ENCODE measurements around the gene UGT1A3. TPM values are rescaled to one million over a fixed set of nuclear protein-coding genes. Genes with fewer than 3 reads are reported as not detected.

Gene UGT1A3
- total and polyA plus RNA-seq, 8 donors: not detected

- Histone ChIP-seq H3K9me3 (no peaks in the 10 kb centered on the region), H3K4me1 (no peaks in the 10 kb centered on the region), H3K36me3 (no peaks in the 10 kb centered on the region), H3K27ac (no peak overlapping the region), H3K27me3 (no peaks in the 10 kb centered on the region), H3K4me3 (no peak overlapping the region)
- no peak for ATAC-seq
- no peak for TF ChIP-seq CTCF (IDR thresholded peaks at IDR 0.05)
- intact Hi-C loops (cut with DNase I): no loop called here
- no peak for DNase-seq
Observed at GRCh38 chr2:233691443-233692433, 37.1 kb upstream of the UGT1A3 start.

GRCh38 chr2:233692648-233693047, 36.2 kb upstream of the UGT1A3 start, which contains the start of gene UGT1A6:
Gene UGT1A6 (plus strand): TSS chr2:233692890. CDS start chr2:233693005, 115 bp downstream.
- Histone ChIP-seq H3K27me3 (no peaks in the 10 kb centered on the region), H3K36me3 (no peaks in the 10 kb centered on the region), H3K4me1 (no peaks in the 10 kb centered on the region), H3K9me3 (no peaks in the 10 kb centered on the region), H3K4me3 (no peak within 1 kb of the TSS), H3K27ac (no peak within 1 kb of the TSS)
- intact Hi-C loops (cut with DNase I): no loop called here
- TF ChIP-seq CTCF (IDR thresholded peaks at IDR 0.05): no peak
- no peak for DNase-seq
- no peak for ATAC-seq

DNA sequence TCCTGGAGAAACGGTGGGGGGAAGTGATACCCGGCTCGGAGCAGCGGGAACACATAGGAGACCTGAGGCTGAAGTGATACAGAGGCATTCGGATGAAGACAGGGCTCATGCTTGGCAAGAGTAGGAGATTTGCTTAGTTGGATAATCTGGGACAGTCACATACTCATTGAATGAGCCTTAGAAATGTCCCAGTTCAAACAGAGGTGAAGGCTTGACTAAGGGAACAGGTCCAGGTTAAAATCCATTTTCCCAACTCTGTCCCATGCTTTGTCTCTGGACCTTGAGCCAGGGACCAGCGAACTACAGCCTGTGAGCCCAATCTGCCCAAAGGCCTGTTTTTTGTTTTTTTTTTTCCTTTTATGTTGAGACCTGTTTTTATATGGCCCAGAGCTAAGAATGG, 34.9 kb upstream of the UGT1A3 start:
- no peak overlapping the region for H3K4me3 ChIP-seq
- intact Hi-C loops (cut with DNase I): no loop called here
- H3K36me3 ChIP-seq: no peaks in the 10 kb centered on the region
- no peak overlapping the region for H3K27ac ChIP-seq
- H3K9me3 ChIP-seq: no peaks in the 10 kb centered on the region
- no peak for DNase-seq
- TF ChIP-seq CTCF (IDR thresholded peaks at IDR 0.05): no peak
- no peaks in the 10 kb centered on the region for H3K27me3 ChIP-seq
- no peaks in the 10 kb centered on the region for H3K4me1 ChIP-seq
- ATAC-seq: no peak

GRCh38 chr2:233698740-233699139, 30.1 kb upstream of the UGT1A3 start:
- TF ChIP-seq CTCF (IDR thresholded peaks at IDR 0.05): no peak
- no peaks in the 10 kb centered on the region for H3K27me3 ChIP-seq
- intact Hi-C loops (cut with DNase I): no loop called here
- DNase-seq: no peak
- no peak for ATAC-seq
- H3K4me3 ChIP-seq: no peak overlapping the region
- H3K36me3 ChIP-seq: no peaks in the 10 kb centered on the region
- no peaks in the 10 kb centered on the region for H3K9me3 ChIP-seq
- H3K27ac ChIP-seq: no peak overlapping the region
- H3K4me1 ChIP-seq: no peaks in the 10 kb centered on the region

GRCh38 chr2:233699424-233700027, 29.3 kb upstream of the UGT1A3 start:
- no peaks in the 10 kb centered on the region for H3K36me3 ChIP-seq
- H3K4me3 ChIP-seq: no peak overlapping the region
- no peak for TF ChIP-seq CTCF (IDR thresholded peaks at IDR 0.05)
- H3K27ac ChIP-seq: no peak overlapping the region
- DNase-seq: no peak
- intact Hi-C loops (cut with DNase I): no loop called here
- H3K27me3 ChIP-seq: no peaks in the 10 kb centered on the region
- H3K9me3 ChIP-seq: no peaks in the 10 kb centered on the region
- no peaks in the 10 kb centered on the region for H3K4me1 ChIP-seq
- ATAC-seq: no peak
